GM12874 (cell line): ENCODE data around the gene FOS.

ENCODE experiments used
- CTCF ChIP-seq: IDR thresholded peaks from 2 replicates; pipeline ENCODE4 v1.5.1; 2011; ENCODE audit warnings: low read depth, mild to moderate bottlenecking, control low read depth, low read length, moderate library complexity; ENCODE audit not compliant: insufficient read depth

The FOS gene

DNA sequence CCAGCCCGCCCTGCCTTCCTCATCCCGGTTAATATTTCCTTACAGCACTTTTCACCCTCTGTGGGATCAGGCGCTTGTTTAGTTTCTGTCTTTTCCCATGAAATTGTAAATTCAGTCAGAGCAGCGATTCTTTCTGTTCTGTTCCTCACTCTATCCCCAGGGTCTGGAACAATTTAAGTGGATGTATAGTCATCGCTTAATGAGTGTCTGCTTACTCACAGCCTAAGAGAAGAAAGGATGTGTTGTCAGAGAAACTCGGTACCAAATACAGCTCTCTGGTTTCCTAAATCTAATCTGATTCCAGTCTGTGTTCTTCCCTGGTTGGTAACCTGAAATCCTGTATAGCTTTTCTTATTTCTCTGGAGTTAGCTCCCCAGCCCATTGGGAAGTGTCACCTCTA lies 44.9 kb downstream of the FOS start:
- TF ChIP-seq CTCF = no peak

DNA sequence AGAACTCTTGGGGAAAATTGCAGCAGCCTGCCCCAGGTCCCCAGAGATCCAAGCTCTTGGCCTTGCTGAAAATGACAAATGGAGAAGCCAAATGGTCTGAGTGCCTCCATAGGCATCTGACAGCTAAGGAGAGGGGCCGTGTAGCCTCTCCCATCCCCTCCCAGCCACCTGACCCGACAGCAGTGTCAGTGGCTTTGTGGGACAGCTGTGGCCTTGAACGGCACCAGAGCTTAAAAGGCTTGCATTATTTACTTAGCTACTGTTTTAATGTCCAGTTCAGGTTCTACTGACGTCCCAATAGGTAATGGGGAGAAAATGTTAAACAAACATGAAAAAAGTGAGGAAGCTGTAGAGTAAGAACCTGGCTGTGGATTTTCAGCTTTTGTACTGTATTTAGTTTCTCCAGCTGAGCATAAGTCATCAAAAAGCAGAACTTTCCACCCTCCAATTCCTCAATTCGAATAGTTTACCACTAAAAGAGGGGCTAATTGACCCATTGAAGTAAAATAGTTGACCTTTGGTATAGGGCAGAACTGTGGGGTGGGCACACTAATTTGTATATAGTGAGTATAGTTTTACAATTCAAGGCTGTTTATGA lies 50.0 kb downstream of the FOS start:
- TF ChIP-seq CTCF = no peak

DNA sequence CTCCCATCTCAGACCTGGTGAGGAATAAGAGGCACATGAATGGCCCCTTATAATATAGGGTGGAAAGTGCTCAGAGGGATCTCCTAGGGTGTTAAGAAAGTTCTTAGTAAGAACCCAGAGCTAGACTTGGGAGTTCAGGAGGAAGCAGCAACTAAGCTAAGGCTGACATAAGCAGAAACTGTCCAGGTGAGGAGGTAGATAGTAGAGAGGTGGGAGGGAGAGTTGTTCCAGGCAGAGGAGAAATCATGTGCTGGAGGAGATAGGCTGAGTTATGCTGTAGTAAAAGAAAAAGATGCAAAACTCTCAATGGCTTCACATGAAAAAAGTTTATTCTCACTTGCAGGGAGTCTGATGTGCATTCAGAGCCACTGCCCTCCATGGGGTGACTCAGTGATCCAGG lies 50.7 kb downstream of the FOS start:
- no peak for TF ChIP-seq CTCF

DNA sequence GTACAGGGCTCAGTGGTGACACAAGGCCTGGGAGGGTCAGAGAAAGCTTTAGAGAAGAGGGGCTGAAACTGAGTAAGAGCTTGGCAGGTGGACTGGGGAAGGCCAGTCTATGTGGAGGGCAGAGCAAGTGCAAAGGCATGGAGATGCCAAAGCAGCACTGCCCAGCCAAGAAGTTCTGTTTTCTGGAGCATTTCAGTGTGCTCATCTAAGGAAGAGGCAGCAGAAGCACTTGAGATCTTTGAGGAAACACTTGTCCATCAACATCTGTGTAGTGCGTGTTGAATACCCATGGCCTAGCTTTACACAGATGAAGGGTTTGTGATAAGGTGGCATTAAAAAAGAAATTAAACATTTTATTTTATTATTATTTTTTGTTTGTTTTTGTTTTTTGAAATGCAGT lies 52.8 kb downstream of the FOS start:
- no peak for TF ChIP-seq CTCF
